H9 (cell line): Measurements from ENCODE around the gene RHBDD1. TPM values are rescaled to one million over a fixed set of nuclear protein-coding genes. Genes with fewer than 3 reads are reported as not detected.

Experiments
- DNase-seq: peaks from one replicate; pipeline ENCODE4 v3.0.0-alpha.2; 2017
- H2AFZ ChIP-seq: one replicate; pipeline ENCODE4 v1.6.1; 2013; ENCODE audit warnings: mild to moderate bottlenecking, low read length, control low read depth, moderate library complexity
- H2AK5ac ChIP-seq: 2 replicates; pipeline ENCODE4 v1.6.1; 2013; ENCODE audit warnings: low read length, control low read depth, mixed read lengths; ENCODE audit not compliant: insufficient read length
- H2BK120ac ChIP-seq: one replicate; pipeline ENCODE4 v1.6.1; 2013; ENCODE audit warnings: low read depth, mild to moderate bottlenecking, low read length, control low read depth, inconsistent platforms; ENCODE audit not compliant: poor library complexity, severe bottlenecking
- H2BK12ac ChIP-seq: 2 replicates; pipeline ENCODE4 v1.6.1; 2013; ENCODE audit warnings: low read length, control low read depth, mixed read lengths, low read depth; ENCODE audit not compliant: insufficient read length
- H2BK15ac ChIP-seq: 2 replicates; pipeline ENCODE4 v1.6.1; 2013; ENCODE audit warnings: low read depth, low read length, control low read depth
- H2BK20ac ChIP-seq: one replicate; pipeline ENCODE4 v1.6.1; 2013; ENCODE audit warnings: low read depth, mild to moderate bottlenecking, low read length, control low read depth, inconsistent platforms; ENCODE audit not compliant: poor library complexity, severe bottlenecking
- H2BK5ac ChIP-seq: 2 replicates; pipeline ENCODE4 v1.6.1; 2013; ENCODE audit warnings: low read length, control low read depth, mixed read lengths; ENCODE audit not compliant: insufficient read length
- H3K14ac ChIP-seq: 2 replicates; pipeline ENCODE4 v1.6.1; 2013; ENCODE audit warnings: low read length, control low read depth; ENCODE audit not compliant: insufficient read depth
- H3K18ac ChIP-seq: 2 replicates; pipeline ENCODE4 v1.6.1; 2013; ENCODE audit warnings: low read depth, mild to moderate bottlenecking, mixed read lengths, low read length, control low read depth; ENCODE audit not compliant: insufficient read length
- H3K23ac ChIP-seq: 2 replicates; pipeline ENCODE4 v1.6.1; 2013; ENCODE audit warnings: low read length, control low read depth, mixed read lengths, low read depth; ENCODE audit not compliant: insufficient read length
- H3K23me2 ChIP-seq: 2 replicates; pipeline ENCODE4 v1.6.1; 2013; ENCODE audit warnings: low read depth, mild to moderate bottlenecking, mixed read lengths, low read length, control low read depth; ENCODE audit not compliant: insufficient read length, poor library complexity, severe bottlenecking
- H3K27ac ChIP-seq: 2 replicates; pipeline ENCODE4 v1.5.1; 2013; ENCODE audit warnings: low read length, control low read depth, mixed read lengths, low read depth; ENCODE audit not compliant: insufficient read length
- H3K27me3 ChIP-seq: 2 replicates; pipeline ENCODE4 v1.6.1; 2013; ENCODE audit warnings: low read length, control low read depth, inconsistent platforms; ENCODE audit not compliant: insufficient read depth
- H3K4ac ChIP-seq: 2 replicates; pipeline ENCODE4 v1.6.1; 2013; ENCODE audit warnings: low read depth, mild to moderate bottlenecking, control low read depth, inconsistent platforms, low read length, moderate library complexity
- H3K4me1 ChIP-seq: 2 replicates; pipeline ENCODE4 v1.6.1; 2013; ENCODE audit warnings: low read length, control low read depth, inconsistent platforms; ENCODE audit not compliant: insufficient read depth
- H3K4me2 ChIP-seq: 2 replicates; pipeline ENCODE4 v1.6.1; 2013; ENCODE audit warnings: low read length, control low read depth, mixed read lengths; ENCODE audit not compliant: insufficient read length, insufficient read depth
- H3K56ac ChIP-seq: 2 replicates; pipeline ENCODE4 v1.6.1; 2013; ENCODE audit warnings: low read depth, mild to moderate bottlenecking, mixed read lengths, low read length, control low read depth; ENCODE audit not compliant: insufficient read length
- H3K79me1 ChIP-seq: 2 replicates; pipeline ENCODE4 v1.6.1; 2013; ENCODE audit warnings: low read depth, mild to moderate bottlenecking, moderate library complexity, low read length, control low read depth, inconsistent platforms; ENCODE audit not compliant: insufficient read depth, poor library complexity, severe bottlenecking
- H3K79me2 ChIP-seq: 2 replicates; pipeline ENCODE4 v1.6.1; 2013; ENCODE audit warnings: low read length, control low read depth, inconsistent platforms; ENCODE audit not compliant: insufficient read depth
- H3K9ac ChIP-seq: 2 replicates; pipeline ENCODE4 v1.6.1; 2013; ENCODE audit warnings: low read length, control low read depth, mixed read lengths; ENCODE audit not compliant: insufficient read length; ENCODE audit errors: extremely low read depth
- H3K9me3 ChIP-seq: one replicate; pipeline ENCODE4 v1.6.1; 2013; ENCODE audit warnings: low read depth, low read length, inconsistent platforms; ENCODE audit not compliant: control insufficient read depth
- H3T11ph ChIP-seq: one replicate; pipeline ENCODE4 v1.6.1; 2013; ENCODE audit warnings: mild to moderate bottlenecking, low read length, control low read depth, inconsistent platforms
- H4K20me1 ChIP-seq: one replicate; pipeline ENCODE4 v1.6.1; 2013; ENCODE audit not compliant: control insufficient read depth, insufficient read length, insufficient read depth
- H4K5ac ChIP-seq: 2 replicates; pipeline ENCODE4 v1.6.1; 2013; ENCODE audit warnings: low read depth, mild to moderate bottlenecking, mixed read lengths, low read length, control low read depth; ENCODE audit not compliant: insufficient read length
- H4K8ac ChIP-seq: replicated peaks from 2 replicates; pipeline ENCODE4 v1.6.1; 2013; ENCODE audit warnings: low read length, control low read depth, mixed read lengths, low read depth; ENCODE audit not compliant: insufficient read length
- H4K91ac ChIP-seq: 2 replicates; pipeline ENCODE4 v1.6.1; 2013; ENCODE audit warnings: low read depth, mild to moderate bottlenecking, moderate library complexity, mixed read lengths, low read length, control low read depth; ENCODE audit not compliant: insufficient read length
- H3K27ac Mint-ChIP-seq, 3 experiments: 2 replicates in 2 of 3; 3 replicates in 1 of 3; pipeline ENCODE4 v1.8.0; 2020 to 2021; ENCODE audit warnings: mixed read lengths in 3 of 3, mild to moderate bottlenecking in 1 of 3, moderate library complexity in 1 of 3
- H3K27me3 Mint-ChIP-seq: 2 replicates; pipeline ENCODE4 v1.8.0; 2021; ENCODE audit warnings: low read depth, mild to moderate bottlenecking, moderate library complexity, mixed read lengths
- H3K36me3 Mint-ChIP-seq, 3 experiments: 2 replicates in 2 of 3; 3 replicates in 1 of 3; pipeline ENCODE4 v1.8.0; 2020 to 2021; ENCODE audit warnings: low read depth in 3 of 3, mixed read lengths in 3 of 3; ENCODE audit not compliant: insufficient read depth in 1 of 3
- H3K4me1 Mint-ChIP-seq, 2 experiments: 2 replicates each; pipeline ENCODE4 v1.8.0; 2020; ENCODE audit warnings: mixed read lengths in 2 of 2
- H3K4me3 Mint-ChIP-seq, 2 experiments: 2 replicates in 1 of 2; 3 replicates in 1 of 2; pipeline ENCODE4 v1.8.0; 2020 to 2021; ENCODE audit warnings: mild to moderate bottlenecking in 2 of 2, mixed read lengths in 2 of 2, moderate library complexity in 1 of 2
- H3K9me3 Mint-ChIP-seq, 2 experiments: 2 replicates in 1 of 2; 3 replicates in 1 of 2; pipeline ENCODE4 v1.8.0; 2020; ENCODE audit warnings: mild to moderate bottlenecking in 2 of 2, mixed read lengths in 2 of 2, moderate library complexity in 1 of 2
- WGBS: extraction: QIAGEN DNeasy Blood & Tissue Kit; methylation state at CpG from one replicate; pipeline ENCODE4 v1.1.7; 2013; ENCODE audit warnings: missing lambda C conversion rate, low lambda C conversion rate, mixed read lengths; ENCODE audit not compliant: insufficient read length; ENCODE audit errors: extremely low coverage; 5-methylcytosine and 5-hydroxymethylcytosine counted together
- total RNA-seq: library from RNA; stranded (reverse); gene quantifications from 2 replicates; pipeline ENCODE4 v1.2.1, GENCODE V29; 2021
- TF ChIP-seq, protein P1 (sequence below): fragments of 200-600 bp; sonication (generic); conservative IDR thresholded peaks from 3 replicates; pipeline ENCODE4 v1.8.0; 2021; ENCODE audit warnings: antibody characterized with exemption, mild to moderate bottlenecking

RHBDD1 gene
- total RNA-seq, 1 experiment from 2014 or later, result 24.9 TPM

DNA sequence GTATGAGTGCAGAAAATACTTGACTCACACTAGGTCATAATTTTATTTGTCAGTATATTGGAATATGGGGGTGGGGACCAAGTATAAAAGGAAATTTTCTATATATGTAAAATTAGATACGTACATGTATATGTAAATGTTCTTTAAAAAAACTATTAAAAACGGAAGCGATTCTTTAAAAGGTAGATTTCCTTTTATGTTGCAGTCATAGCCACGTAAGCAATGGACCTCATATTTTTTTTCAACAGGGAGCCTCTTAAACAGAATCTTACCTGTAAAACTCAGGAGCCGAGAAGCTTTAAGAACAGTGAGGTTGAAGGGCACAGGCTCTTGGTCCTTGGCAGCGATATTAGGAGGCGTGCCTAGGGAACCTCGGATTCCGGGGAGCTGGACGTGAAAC, 3.3 kb downstream of the RHBDD1 start:
- no peak overlapping the region for H3K56ac ChIP-seq
- Mint-ChIP-seq H3K4me1 (peaks cover 11 to 12% of the 10 kb centered on the region in 2 experiments), H3K27ac (no peak overlapping the region), H3K9me3 (peaks cover 4 to 7% of the 10 kb centered on the region in 2 experiments; a peak in 2 of 5 replicates), H3K27me3 (peaks cover 10% of the 10 kb centered on the region), H3K4me3 (no peak overlapping the region), H3K36me3 (peaks cover 11 to 27% (median 18%) of the 10 kb centered on the region in 3 experiments)
- no peak overlapping the region for H2BK20ac ChIP-seq
- no peak overlapping the region for H2AK5ac ChIP-seq
- H3K9ac ChIP-seq, result no peak overlapping the region
- no peak overlapping the region for H2BK5ac ChIP-seq
- H4K91ac ChIP-seq, result no peak overlapping the region
- no peak overlapping the region for H4K5ac ChIP-seq
- no peaks in the 10 kb centered on the region for H4K20me1 ChIP-seq
- H2BK15ac ChIP-seq, result no peak overlapping the region
- H4K8ac ChIP-seq, result no peak overlapping the region
- no peak overlapping the region for H3K4ac ChIP-seq
- H2BK12ac ChIP-seq, result no peak overlapping the region
- H3K18ac ChIP-seq, result no peak overlapping the region
- H3K14ac ChIP-seq, result no peak overlapping the region
- no peak overlapping the region for H3K4me2 ChIP-seq
- DNase-seq, result no peak
- H3K79me2 ChIP-seq, result no peaks in the 10 kb centered on the region
- H3K23me2 ChIP-seq, result peaks cover 9% of the 10 kb centered on the region
- H2AFZ ChIP-seq, result no peak overlapping the region
- no peaks in the 10 kb centered on the region for H3K4me1 ChIP-seq
- H3K27ac ChIP-seq, result no peak overlapping the region
- no CpG with 5 or more reads among the region's 10 CpGs for WGBS
- H3K23ac ChIP-seq, result no peak overlapping the region
- no peaks in the 10 kb centered on the region for H3K27me3 ChIP-seq
- no peak overlapping the region for H3T11ph ChIP-seq
- no peak overlapping the region for H2BK120ac ChIP-seq
- no peaks in the 10 kb centered on the region for H3K79me1 ChIP-seq
- TF ChIP-seq, protein P1, sequence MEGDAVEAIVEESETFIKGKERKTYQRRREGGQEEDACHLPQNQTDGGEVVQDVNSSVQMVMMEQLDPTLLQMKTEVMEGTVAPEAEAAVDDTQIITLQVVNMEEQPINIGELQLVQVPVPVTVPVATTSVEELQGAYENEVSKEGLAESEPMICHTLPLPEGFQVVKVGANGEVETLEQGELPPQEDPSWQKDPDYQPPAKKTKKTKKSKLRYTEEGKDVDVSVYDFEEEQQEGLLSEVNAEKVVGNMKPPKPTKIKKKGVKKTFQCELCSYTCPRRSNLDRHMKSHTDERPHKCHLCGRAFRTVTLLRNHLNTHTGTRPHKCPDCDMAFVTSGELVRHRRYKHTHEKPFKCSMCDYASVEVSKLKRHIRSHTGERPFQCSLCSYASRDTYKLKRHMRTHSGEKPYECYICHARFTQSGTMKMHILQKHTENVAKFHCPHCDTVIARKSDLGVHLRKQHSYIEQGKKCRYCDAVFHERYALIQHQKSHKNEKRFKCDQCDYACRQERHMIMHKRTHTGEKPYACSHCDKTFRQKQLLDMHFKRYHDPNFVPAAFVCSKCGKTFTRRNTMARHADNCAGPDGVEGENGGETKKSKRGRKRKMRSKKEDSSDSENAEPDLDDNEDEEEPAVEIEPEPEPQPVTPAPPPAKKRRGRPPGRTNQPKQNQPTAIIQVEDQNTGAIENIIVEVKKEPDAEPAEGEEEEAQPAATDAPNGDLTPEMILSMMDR, result no peak
- H3K9me3 ChIP-seq, result no peaks in the 10 kb centered on the region
